ENCODE measurements around the gene SPNS2.

Gene SPNS2

DNA sequence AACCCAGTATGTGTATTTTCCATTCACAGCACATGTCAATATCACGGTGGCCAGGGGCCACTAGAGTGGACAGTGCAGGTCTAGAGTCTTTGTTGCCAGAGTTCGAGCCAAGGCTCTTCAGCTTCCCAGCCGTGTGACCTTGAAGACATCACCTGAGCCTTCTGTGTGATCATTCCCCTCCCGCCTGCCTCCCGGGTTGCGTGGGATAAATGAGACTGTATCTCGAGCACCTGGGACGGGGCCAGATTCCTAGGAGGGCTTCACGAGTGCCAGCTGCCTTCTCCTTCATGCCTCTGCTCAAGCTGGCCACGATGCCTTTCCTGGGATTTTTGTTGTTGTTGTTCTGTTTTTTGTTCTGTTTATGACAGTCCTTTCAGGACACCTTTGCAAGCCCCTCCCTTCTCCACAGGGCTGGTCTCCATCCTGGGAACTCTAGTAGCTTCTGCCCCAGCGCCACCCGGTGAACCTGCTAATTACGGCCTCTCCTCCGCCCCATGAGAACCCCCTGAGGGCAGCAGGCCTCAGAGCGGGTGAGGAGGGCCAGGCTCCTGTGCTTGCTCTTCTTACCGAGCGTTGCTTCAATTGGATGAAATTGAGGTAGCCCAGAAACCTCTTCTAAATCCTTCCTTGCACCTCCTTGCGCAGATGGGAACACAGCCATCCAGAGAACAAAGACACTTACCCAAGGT lies 3.9 kb downstream of the SPNS2 start:
- no peak overlapping the region for H3K4me3 ChIP-seq (ENCODE audit: low read length, poor library complexity, severe bottlenecking)
- H2AFZ ChIP-seq (ENCODE audit: low read length), result no peak overlapping the region
- H3K9ac ChIP-seq (ENCODE audit: low read depth, low read length, poor library complexity, severe bottlenecking), result peak overlapping the region; percentile 56
- no peaks in the 10 kb centered on the region for H4K20me1 ChIP-seq (ENCODE audit: insufficient read depth, low read length, poor library complexity, severe bottlenecking)
- H3K36me3 ChIP-seq (ENCODE audit: insufficient read depth, low read length), result no peaks in the 10 kb centered on the region
- no peaks in the 10 kb centered on the region for H3K9me2 ChIP-seq (replicated peaks; ENCODE audit: low read depth, low read length)
- H3K9me3 ChIP-seq (ENCODE audit: insufficient read depth, low read depth, low read length), result no peaks in the 10 kb centered on the region
- peaks cover 72% of the 10 kb centered on the region for H3K4me1 ChIP-seq (ENCODE audit: insufficient read depth, low read length, poor library complexity, severe bottlenecking)
- TF ChIP-seq, protein P1, sequence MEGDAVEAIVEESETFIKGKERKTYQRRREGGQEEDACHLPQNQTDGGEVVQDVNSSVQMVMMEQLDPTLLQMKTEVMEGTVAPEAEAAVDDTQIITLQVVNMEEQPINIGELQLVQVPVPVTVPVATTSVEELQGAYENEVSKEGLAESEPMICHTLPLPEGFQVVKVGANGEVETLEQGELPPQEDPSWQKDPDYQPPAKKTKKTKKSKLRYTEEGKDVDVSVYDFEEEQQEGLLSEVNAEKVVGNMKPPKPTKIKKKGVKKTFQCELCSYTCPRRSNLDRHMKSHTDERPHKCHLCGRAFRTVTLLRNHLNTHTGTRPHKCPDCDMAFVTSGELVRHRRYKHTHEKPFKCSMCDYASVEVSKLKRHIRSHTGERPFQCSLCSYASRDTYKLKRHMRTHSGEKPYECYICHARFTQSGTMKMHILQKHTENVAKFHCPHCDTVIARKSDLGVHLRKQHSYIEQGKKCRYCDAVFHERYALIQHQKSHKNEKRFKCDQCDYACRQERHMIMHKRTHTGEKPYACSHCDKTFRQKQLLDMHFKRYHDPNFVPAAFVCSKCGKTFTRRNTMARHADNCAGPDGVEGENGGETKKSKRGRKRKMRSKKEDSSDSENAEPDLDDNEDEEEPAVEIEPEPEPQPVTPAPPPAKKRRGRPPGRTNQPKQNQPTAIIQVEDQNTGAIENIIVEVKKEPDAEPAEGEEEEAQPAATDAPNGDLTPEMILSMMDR (conservative IDR thresholded peaks at IDR 0.05; ENCODE audit: low read length), result no peak
- no peak for TF ChIP-seq EZH2phosphoT487 (IDR thresholded peaks at IDR 0.05; ENCODE audit: borderline replicate concordance)
- H3K79me2 ChIP-seq (ENCODE audit: insufficient read depth, low read length), result peaks cover 77% of the 10 kb centered on the region
- no peaks in the 10 kb centered on the region for H3K27me3 ChIP-seq (ENCODE audit: insufficient read depth, low read length, poor library complexity, severe bottlenecking)
- H3F3A ChIP-seq (ENCODE audit: low read depth), result peaks cover 3% of the 10 kb centered on the region
- H3K4me2 ChIP-seq (ENCODE audit: low read depth, low read length, poor library complexity, severe bottlenecking), result peak overlapping the region; percentile 85

DNA sequence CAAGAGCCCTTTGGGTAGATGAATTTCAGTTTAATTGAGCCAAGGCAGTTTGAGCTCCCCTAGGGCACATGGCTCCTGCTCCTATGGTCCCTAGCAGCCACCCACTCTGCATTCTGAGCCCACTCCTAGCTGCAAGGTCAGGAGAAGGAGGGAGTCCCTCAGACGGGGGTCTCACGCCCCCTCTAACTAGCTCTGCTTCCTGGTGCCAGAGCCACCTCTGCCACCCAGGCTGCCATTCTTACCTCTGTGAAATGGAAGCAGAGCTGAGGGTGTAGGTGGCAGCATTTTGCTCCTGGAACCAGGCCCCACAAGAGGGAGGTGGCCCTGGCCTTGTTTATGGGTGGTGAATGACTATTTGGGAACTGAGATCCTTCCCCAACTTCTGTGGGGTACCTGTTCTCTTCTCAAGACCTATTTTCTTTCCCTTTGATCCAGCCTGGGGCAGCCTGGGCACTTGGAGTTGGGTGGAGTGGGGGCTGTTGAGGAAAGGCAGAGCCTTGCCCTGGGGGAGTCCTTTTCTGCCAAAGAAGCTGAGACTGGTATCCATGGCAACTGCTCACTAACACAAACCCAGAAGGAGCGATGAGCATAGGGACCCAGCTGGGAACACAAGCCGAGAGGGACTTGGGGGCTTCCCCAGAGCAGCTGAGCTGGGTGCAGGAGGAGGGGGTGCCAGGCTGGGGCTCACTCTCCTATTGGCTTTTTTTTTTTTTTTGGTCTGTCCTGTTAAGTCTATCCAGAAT lies 4.8 kb downstream of the SPNS2 start:
- Histone ChIP-seq H3K4me3 (ENCODE audit: low read length, poor library complexity, severe bottlenecking) (peak overlapping the region; percentile 60), H3K9me3 (ENCODE audit: insufficient read depth, low read depth, low read length) (no peaks in the 10 kb centered on the region), H3K79me2 (ENCODE audit: insufficient read depth, low read length) (peaks cover 86% of the 10 kb centered on the region), H3F3A (ENCODE audit: low read depth) (no peaks in the 10 kb centered on the region), H2AFZ (ENCODE audit: low read length) (no peak overlapping the region), H4K20me1 (ENCODE audit: insufficient read depth, low read length, poor library complexity, severe bottlenecking) (no peaks in the 10 kb centered on the region), H3K27me3 (ENCODE audit: insufficient read depth, low read length, poor library complexity, severe bottlenecking) (no peaks in the 10 kb centered on the region), H3K4me1 (ENCODE audit: insufficient read depth, low read length, poor library complexity, severe bottlenecking) (peaks cover 70% of the 10 kb centered on the region), H3K36me3 (ENCODE audit: insufficient read depth, low read length) (no peaks in the 10 kb centered on the region), H3K9ac (ENCODE audit: low read depth, low read length, poor library complexity, severe bottlenecking) (peak overlapping the region; percentile 56), H3K9me2 (replicated peaks; ENCODE audit: low read depth, low read length) (no peaks in the 10 kb centered on the region), H3K4me2 (ENCODE audit: low read depth, low read length, poor library complexity, severe bottlenecking) (peak overlapping the region; percentile 85)
- TF ChIP-seq, protein P1 (conservative IDR thresholded peaks at IDR 0.05; ENCODE audit: low read length), result no peak
- no peak for TF ChIP-seq EZH2phosphoT487 (IDR thresholded peaks at IDR 0.05; ENCODE audit: borderline replicate concordance)

DNA sequence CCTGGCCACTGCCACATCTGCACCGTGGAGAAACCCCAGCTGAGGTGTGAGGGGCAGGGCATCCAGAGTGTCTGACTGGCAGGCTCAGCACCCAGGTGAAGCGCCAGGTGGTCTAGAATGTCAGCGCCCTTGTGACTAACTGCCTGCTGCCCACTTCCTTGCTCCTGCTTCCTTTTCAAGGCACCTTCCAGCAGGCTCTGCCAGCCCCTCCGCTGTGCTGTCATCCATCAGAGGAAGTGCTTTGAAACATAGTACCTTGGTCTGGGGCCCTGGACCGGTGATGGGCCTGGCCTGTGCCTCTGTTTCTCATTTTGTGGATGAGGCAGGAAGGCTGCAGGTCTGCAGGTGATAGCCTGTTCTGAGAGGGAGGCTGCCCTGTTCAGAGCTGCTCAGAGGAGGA lies 5.5 kb downstream of the SPNS2 start:
- no peaks in the 10 kb centered on the region for H3K36me3 ChIP-seq (ENCODE audit: insufficient read depth, low read length)
- H3K9me3 ChIP-seq (ENCODE audit: insufficient read depth, low read depth, low read length), result no peaks in the 10 kb centered on the region
- no peak for TF ChIP-seq EZH2phosphoT487 (IDR thresholded peaks at IDR 0.05; ENCODE audit: borderline replicate concordance)
- no peak overlapping the region for H2AFZ ChIP-seq (ENCODE audit: low read length)
- peak overlapping the region; percentile 56 for H3K9ac ChIP-seq (ENCODE audit: low read depth, low read length, poor library complexity, severe bottlenecking)
- H3K27me3 ChIP-seq (ENCODE audit: insufficient read depth, low read length, poor library complexity, severe bottlenecking), result no peaks in the 10 kb centered on the region
- H3K79me2 ChIP-seq (ENCODE audit: insufficient read depth, low read length), result peaks cover 93% of the 10 kb centered on the region
- peak overlapping the region; percentile 60 for H3K4me3 ChIP-seq (ENCODE audit: low read length, poor library complexity, severe bottlenecking)
- H3K9me2 ChIP-seq (replicated peaks; ENCODE audit: low read depth, low read length), result no peaks in the 10 kb centered on the region
- H3K4me1 ChIP-seq (ENCODE audit: insufficient read depth, low read length, poor library complexity, severe bottlenecking), result peaks cover 77% of the 10 kb centered on the region
- H4K20me1 ChIP-seq (ENCODE audit: insufficient read depth, low read length, poor library complexity, severe bottlenecking), result peaks cover 6% of the 10 kb centered on the region
- no peaks in the 10 kb centered on the region for H3F3A ChIP-seq (ENCODE audit: low read depth)
- H3K4me2 ChIP-seq (ENCODE audit: low read depth, low read length, poor library complexity, severe bottlenecking), result peak overlapping the region; percentile 85
